ENCODE measurements around the gene ARHGAP26.

The ARHGAP26 gene

DNA sequence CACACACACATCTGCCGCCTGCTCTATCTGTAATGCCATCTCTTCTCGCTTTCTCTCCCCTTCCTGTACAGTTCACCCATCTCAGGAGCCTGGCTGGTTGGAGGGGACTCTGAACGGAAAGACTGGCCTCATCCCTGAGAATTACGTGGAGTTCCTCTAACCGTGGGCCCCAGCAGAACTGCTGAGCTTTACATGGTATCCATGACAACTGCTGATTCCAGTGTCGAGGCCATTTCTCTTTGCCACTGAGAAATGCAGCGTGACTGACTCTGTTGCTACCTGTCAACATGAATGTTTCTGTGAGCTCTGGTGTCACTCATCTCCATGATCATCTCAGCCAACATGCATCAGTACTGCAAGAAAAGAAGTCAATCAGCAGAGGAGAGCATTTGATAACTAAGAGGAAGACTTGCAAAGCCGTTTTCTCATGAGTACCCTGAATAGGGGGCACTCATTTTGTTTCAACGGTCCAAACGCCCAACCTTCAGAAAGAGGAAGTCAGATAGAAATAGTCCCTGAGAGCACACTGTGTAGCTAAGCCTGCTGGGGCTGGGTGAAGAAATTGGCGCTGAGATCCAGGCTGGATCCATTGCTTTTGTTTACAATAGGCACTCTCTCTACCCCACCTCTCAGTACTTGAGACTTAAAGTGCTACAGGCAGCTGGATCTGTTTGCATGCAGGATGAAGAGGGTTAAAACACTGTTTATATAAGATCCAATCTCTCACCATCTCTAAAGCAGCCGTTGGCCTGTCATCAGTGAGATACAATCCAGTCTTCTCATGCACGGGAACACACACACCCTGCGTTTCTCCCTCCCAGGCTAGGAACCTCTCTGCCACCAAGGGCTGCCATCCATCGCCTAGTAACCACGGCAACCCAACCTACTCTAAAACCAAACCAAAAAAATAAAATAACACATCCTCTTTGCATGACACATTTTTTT, 452.4 kb downstream of the ARHGAP26 start:
- H3K36me3 ChIP-seq (ENCODE audit: control insufficient read depth, insufficient read depth, low read length), result no peaks in the 10 kb centered on the region
- H3K27me3 ChIP-seq (ENCODE audit: control insufficient read depth, insufficient read depth, low read length), result no peaks in the 10 kb centered on the region
- no peak overlapping the region for H3K9ac ChIP-seq (ENCODE audit: low read length)
- H3K4me1 ChIP-seq (ENCODE audit: control insufficient read depth, insufficient read depth, low read length), result peaks cover 27% of the 10 kb centered on the region
- no peak overlapping the region for H3K4me3 ChIP-seq (ENCODE audit: low read length)
- no peaks in the 10 kb centered on the region for H3K9me3 ChIP-seq (ENCODE audit: control insufficient read depth, low read length)

DNA sequence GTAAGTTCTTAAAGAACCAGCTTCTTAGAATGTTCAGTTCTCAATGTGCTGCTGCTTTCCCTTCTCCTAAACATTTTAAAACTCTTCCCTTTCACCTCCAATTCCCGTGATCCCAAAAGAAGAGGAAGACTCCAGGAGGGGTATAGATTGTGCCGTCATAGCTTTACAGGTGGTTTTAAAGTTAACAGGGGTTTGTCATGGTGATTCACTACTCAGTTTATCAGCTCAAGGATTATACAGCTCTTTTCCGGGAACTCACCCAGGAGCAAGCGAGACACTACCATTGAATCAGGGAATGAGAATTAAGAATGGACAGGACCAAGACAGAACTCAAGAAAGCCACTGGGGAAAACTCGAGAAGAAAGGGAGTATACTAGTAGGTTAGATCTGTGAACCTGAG, 454.5 kb downstream of the ARHGAP26 start:
- Histone ChIP-seq H3K9ac (ENCODE audit: low read length) (no peak overlapping the region), H3K36me3 (ENCODE audit: control insufficient read depth, insufficient read depth, low read length) (no peaks in the 10 kb centered on the region), H3K9me3 (ENCODE audit: control insufficient read depth, low read length) (no peaks in the 10 kb centered on the region), H3K4me3 (ENCODE audit: low read length) (no peak overlapping the region), H3K4me1 (ENCODE audit: control insufficient read depth, insufficient read depth, low read length) (peaks cover 10% of the 10 kb centered on the region), H3K27me3 (ENCODE audit: control insufficient read depth, insufficient read depth, low read length) (no peaks in the 10 kb centered on the region)

DNA sequence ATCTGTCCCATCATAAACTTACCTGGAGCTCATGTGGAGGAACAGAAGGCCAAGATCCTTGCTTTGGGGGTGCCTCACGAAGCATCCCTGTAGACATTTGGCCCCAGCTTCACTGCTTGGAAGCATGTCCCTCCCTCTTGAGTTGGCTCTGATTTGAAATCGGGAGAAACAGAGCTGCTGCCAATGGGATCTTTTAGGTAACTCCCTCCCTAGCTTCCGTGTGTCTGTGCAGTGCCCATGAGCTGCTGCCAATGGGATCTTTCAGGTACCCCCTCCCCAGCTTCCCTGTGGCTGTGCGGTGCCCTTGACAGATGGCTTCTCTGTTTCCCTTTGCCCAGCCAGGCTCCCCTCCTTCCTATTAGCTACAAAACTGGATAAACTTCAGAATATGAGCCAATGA, 455.3 kb downstream of the ARHGAP26 start:
- Histone ChIP-seq H3K9me3 (ENCODE audit: control insufficient read depth, low read length) (no peaks in the 10 kb centered on the region), H3K36me3 (ENCODE audit: control insufficient read depth, insufficient read depth, low read length) (no peaks in the 10 kb centered on the region), H3K4me3 (ENCODE audit: low read length) (no peak overlapping the region), H3K9ac (ENCODE audit: low read length) (no peak overlapping the region), H3K27me3 (ENCODE audit: control insufficient read depth, insufficient read depth, low read length) (no peaks in the 10 kb centered on the region), H3K4me1 (ENCODE audit: control insufficient read depth, insufficient read depth, low read length) (peaks cover 7% of the 10 kb centered on the region)

DNA sequence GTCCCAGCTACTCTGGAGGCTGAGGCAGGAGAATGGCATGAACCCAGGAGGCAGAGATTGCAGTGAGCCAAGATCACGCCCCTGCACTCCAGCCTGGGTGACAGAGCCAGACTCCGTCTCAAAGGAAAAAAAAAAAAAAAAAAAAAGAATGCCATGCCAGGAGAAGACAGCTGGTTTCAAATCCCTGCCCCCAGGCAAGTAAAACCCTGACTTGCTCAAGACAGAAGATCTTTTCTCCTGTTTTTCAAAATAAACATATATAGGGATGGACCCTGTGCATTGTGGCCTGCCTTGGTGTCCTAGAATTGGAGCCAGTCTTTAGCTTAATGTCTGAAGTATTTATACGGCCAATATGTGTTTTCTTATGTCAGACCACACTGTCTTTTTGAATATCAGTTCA, 456.2 kb downstream of the ARHGAP26 start:
- Histone ChIP-seq H3K9ac (ENCODE audit: low read length) (no peak overlapping the region), H3K4me1 (ENCODE audit: control insufficient read depth, insufficient read depth, low read length) (peaks cover 7% of the 10 kb centered on the region), H3K27me3 (ENCODE audit: control insufficient read depth, insufficient read depth, low read length) (no peaks in the 10 kb centered on the region), H3K4me3 (ENCODE audit: low read length) (no peak overlapping the region), H3K36me3 (ENCODE audit: control insufficient read depth, insufficient read depth, low read length) (no peaks in the 10 kb centered on the region), H3K9me3 (ENCODE audit: control insufficient read depth, low read length) (no peaks in the 10 kb centered on the region)

DNA sequence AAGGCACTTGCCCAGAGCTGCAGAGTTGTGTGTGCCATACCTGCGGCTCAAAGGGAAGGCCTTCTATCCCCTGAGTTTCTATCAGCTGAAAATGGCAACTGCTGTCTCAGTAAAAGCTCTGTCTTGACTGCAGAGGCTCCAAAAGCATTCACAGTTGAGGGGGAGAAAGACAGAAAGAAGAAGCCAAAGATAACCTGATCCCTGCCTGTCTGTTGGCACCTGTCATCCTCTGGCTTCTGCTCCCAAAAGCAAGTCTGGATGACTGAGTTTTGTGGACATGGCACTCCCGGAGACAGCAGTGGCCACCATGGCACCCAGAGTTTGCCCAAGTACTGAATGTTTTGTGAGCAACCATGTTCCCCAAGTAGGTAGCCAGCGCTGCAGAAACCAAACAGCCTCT, 456.7 kb downstream of the ARHGAP26 start:
- Histone ChIP-seq H3K27me3 (ENCODE audit: control insufficient read depth, insufficient read depth, low read length) (no peaks in the 10 kb centered on the region), H3K9me3 (ENCODE audit: control insufficient read depth, low read length) (no peaks in the 10 kb centered on the region), H3K4me3 (ENCODE audit: low read length) (no peak overlapping the region), H3K9ac (ENCODE audit: low read length) (no peak overlapping the region), H3K4me1 (ENCODE audit: control insufficient read depth, insufficient read depth, low read length) (peaks cover 7% of the 10 kb centered on the region), H3K36me3 (ENCODE audit: control insufficient read depth, insufficient read depth, low read length) (no peaks in the 10 kb centered on the region)

DNA sequence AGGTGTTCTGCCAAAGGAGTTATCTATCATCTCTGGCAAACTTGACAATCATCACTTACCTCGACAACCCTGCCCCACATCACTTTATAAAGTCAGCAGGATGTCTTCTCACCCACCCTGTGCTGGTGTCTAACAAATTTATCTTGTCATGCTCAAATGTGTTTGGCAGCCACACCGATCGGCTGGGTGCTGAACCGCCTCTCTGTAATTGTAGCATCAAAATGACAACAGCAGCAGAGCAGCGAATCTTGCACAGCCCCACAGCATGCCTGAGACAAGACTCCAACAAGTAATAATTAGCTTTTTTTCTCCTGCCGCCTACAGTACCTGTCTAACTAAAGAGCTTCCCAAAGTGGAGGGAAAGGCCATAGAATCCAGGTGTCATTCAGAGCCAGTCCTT, 457.1 kb downstream of the ARHGAP26 start:
- Histone ChIP-seq H3K9ac (ENCODE audit: low read length) (no peak overlapping the region), H3K9me3 (ENCODE audit: control insufficient read depth, low read length) (no peaks in the 10 kb centered on the region), H3K36me3 (ENCODE audit: control insufficient read depth, insufficient read depth, low read length) (no peaks in the 10 kb centered on the region), H3K27me3 (ENCODE audit: control insufficient read depth, insufficient read depth, low read length) (no peaks in the 10 kb centered on the region), H3K4me3 (ENCODE audit: low read length) (no peak overlapping the region), H3K4me1 (ENCODE audit: control insufficient read depth, insufficient read depth, low read length) (peaks cover 5% of the 10 kb centered on the region)

DNA sequence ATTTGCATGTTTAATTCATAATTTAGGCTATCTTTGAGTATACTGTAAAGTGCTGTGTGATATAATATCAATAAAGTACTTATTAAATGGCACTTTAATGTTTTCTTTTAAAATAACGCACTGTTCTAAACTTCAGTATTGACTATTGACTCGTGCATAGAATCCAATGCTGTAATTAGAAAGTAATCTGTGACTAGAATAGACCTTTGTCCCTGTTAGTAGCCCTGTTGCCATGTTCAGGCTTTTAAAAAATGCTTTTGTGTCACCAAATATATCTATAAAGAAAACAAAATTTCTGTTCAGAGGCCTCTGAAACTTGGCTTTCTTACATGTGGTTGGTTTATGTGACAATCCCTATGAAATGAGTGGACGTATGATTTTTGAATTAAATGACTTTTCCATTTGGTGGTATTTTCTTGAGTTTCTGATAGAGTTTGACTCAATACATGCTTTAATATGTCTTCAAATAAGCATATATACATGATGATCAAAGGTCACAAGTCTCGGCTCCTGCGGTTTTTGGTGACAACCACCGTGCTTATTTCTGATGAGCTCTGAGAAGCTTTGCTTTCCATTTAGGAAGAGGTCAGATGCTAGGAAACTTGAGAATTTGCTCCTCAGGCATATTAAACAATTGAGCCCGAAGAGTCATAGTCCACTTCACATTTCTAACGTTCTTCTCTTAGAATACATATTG, 458.6 kb downstream of the ARHGAP26 start:
- Histone ChIP-seq H3K27me3 (ENCODE audit: control insufficient read depth, insufficient read depth, low read length) (no peaks in the 10 kb centered on the region), H3K36me3 (ENCODE audit: control insufficient read depth, insufficient read depth, low read length) (no peaks in the 10 kb centered on the region), H3K4me3 (ENCODE audit: low read length) (no peak overlapping the region), H3K9me3 (ENCODE audit: control insufficient read depth, low read length) (no peaks in the 10 kb centered on the region), H3K9ac (ENCODE audit: low read length) (no peak overlapping the region), H3K4me1 (ENCODE audit: control insufficient read depth, insufficient read depth, low read length) (no peaks in the 10 kb centered on the region)

DNA sequence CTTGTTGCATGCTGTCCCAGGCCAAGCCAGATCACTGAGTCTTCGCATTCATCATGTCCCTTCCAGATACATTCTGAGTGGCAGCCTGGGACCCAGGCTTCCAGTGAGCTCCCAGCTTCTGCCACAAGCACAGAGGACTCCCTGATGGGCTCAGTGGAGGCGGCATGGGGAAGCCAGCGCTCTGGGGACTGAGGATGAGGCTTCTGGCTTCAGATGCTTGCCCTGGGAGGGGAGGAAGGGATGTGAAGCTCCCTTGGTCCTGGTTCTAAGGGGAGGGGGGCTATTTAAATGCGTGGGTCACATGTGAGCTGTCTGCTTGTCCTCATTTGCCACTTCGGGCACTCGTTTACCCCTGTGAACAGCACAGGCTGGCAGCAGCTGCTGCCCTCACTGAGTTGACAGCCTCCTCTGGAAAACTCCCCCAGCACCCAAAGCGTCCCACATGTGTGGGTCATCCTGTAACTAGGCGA, 459.3 kb downstream of the ARHGAP26 start:
- Histone ChIP-seq H3K9me3 (ENCODE audit: control insufficient read depth, low read length) (no peaks in the 10 kb centered on the region), H3K36me3 (ENCODE audit: control insufficient read depth, insufficient read depth, low read length) (no peaks in the 10 kb centered on the region), H3K9ac (ENCODE audit: low read length) (no peak overlapping the region), H3K4me3 (ENCODE audit: low read length) (no peak overlapping the region), H3K27me3 (ENCODE audit: control insufficient read depth, insufficient read depth, low read length) (no peaks in the 10 kb centered on the region), H3K4me1 (ENCODE audit: control insufficient read depth, insufficient read depth, low read length) (no peaks in the 10 kb centered on the region)

DNA sequence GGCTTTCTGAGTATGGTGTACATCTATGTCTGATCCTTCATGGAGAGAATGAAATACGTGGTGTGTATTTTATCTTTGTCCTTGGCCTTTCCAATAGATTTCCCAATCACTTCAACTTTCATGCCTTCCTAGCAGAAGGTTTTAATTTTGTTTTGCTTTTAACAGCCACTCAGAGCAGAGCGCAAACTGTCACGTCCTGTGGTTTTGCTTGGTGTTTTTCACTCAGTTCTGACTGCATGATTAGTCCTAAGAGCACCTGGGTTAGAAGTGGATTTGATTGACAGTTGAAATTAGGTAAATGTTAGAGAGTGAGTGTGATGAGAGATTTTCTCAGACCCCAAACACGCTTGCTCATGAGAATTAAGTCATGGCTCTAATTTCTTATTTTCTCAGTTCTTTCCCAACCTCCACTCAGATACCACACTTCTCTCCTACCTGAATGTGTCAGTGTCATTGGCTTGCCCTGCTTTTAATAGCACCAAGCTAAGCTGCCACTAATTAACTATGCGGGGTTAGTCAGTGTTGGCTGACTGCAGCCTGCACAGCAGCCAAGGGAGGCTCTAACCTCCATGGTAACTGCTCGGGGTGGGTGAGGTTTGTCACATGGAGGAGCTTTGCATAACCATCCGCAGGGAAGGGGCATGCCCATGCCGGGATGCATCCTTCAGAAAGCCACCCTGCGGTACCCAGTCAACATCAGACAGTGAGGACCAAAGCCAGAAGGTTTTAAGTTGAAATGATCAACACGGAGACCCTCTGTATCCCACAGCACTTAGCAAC, 459.9 kb downstream of the ARHGAP26 start:
- no peak overlapping the region for H3K9ac ChIP-seq (ENCODE audit: low read length)
- no peaks in the 10 kb centered on the region for H3K27me3 ChIP-seq (ENCODE audit: control insufficient read depth, insufficient read depth, low read length)
- H3K36me3 ChIP-seq (ENCODE audit: control insufficient read depth, insufficient read depth, low read length), result no peaks in the 10 kb centered on the region
- H3K9me3 ChIP-seq (ENCODE audit: control insufficient read depth, low read length), result no peaks in the 10 kb centered on the region
- H3K4me1 ChIP-seq (ENCODE audit: control insufficient read depth, insufficient read depth, low read length), result no peaks in the 10 kb centered on the region
- no peak overlapping the region for H3K4me3 ChIP-seq (ENCODE audit: low read length)

DNA sequence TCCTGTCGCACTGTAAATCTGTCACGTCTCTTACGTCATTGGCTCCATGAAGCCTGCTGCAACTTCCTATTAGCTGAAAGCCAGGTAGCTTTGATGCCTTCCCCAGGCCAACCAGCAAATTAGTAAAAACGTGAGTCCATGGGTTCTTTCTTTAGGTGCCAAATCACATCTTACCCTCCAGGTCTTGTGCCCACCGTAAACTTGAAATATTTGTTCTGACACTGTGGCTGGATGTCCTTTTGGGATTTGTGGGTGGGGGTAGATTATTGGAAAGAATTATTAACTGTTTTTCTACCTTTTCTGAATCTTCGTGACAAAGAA, 460.5 kb downstream of the ARHGAP26 start:
- H3K36me3 ChIP-seq (ENCODE audit: control insufficient read depth, insufficient read depth, low read length), result no peaks in the 10 kb centered on the region
- no peak overlapping the region for H3K9ac ChIP-seq (ENCODE audit: low read length)
- no peak overlapping the region for H3K4me3 ChIP-seq (ENCODE audit: low read length)
- no peaks in the 10 kb centered on the region for H3K9me3 ChIP-seq (ENCODE audit: control insufficient read depth, low read length)
- H3K27me3 ChIP-seq (ENCODE audit: control insufficient read depth, insufficient read depth, low read length), result no peaks in the 10 kb centered on the region
- H3K4me1 ChIP-seq (ENCODE audit: control insufficient read depth, insufficient read depth, low read length), result no peaks in the 10 kb centered on the region

DNA sequence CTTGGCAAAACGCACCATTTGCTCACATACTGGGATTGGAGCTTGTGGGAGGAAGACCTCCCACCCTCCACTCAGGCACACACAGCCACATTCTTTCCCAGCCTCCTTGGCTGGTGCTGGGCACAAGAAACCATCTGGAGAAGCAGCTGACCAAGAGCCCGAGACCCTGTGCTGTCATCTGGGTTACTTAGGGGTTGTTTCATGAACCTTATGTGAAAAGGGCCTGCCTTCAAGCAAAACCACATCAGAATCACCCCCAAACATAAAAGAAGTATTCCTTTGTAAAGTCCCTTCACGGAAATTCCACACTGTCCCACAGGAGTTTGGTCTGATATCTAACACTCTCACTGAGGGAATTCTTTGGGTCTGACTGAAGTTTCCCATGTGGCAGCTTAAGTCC, 461.2 kb downstream of the ARHGAP26 start:
- no peak overlapping the region for H3K4me3 ChIP-seq (ENCODE audit: low read length)
- no peaks in the 10 kb centered on the region for H3K4me1 ChIP-seq (ENCODE audit: control insufficient read depth, insufficient read depth, low read length)
- H3K36me3 ChIP-seq (ENCODE audit: control insufficient read depth, insufficient read depth, low read length), result no peaks in the 10 kb centered on the region
- no peaks in the 10 kb centered on the region for H3K9me3 ChIP-seq (ENCODE audit: control insufficient read depth, low read length)
- H3K9ac ChIP-seq (ENCODE audit: low read length), result no peak overlapping the region
- H3K27me3 ChIP-seq (ENCODE audit: control insufficient read depth, insufficient read depth, low read length), result no peaks in the 10 kb centered on the region
